Erythroblast (primary cell): ENCODE results near the gene CD38.
"Not testable (repeated sequence)": the region's sequence is repeated elsewhere in the genome, so short reads cannot be mapped to it uniquely, and the experiment has no call there.

Experiments used
- DNase-seq, 2 experiments: peaks; one replicate each; lab custom pipeline; 2025; lab: John Stamatoyannopoulos, UW
- GATA1 ChIP-seq: IDR thresholded peaks from 2 replicates; pipeline ENCODE4 v1.6.1; 2011; ENCODE audit warnings: low read depth, mild to moderate bottlenecking, control low read depth, low read length, moderate library complexity
- POLR2A ChIP-seq: IDR thresholded peaks from 2 replicates; pipeline ENCODE4 v1.6.1; 2011; ENCODE audit warnings: mild to moderate bottlenecking, low read length

The CD38 gene

DNA sequence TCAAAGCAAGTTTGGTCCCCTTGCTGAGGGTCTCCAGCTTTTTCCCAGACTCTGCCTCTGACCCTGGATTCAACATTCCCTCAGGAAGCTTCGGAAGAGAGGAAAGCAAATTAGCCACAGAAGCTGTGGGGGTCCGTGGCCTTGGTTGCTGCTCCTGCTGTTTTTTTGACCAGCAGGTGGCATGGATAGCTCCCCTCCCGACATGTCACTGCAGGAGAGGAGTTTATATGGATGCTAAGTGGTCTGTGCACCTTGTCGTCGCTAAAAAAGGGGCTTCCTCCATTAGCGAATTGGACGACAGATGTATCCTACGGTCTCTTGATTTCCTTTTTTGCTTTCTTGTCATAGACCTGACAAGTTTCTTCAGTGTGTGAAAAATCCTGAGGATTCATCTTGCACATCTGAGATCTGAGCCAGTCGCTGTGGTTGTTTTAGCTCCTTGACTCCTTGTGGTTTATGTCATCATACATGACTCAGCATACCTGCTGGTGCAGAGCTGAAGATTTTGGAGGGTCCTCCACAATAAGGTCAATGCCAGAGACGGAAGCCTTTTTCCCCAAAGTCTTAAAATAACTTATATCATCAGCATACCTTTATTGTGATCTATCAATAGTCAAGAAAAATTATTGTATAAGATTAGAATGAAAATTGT, 70.2 kb downstream of the CD38 start:
- TF ChIP-seq GATA1 (no peak), POLR2A (no peak)

DNA sequence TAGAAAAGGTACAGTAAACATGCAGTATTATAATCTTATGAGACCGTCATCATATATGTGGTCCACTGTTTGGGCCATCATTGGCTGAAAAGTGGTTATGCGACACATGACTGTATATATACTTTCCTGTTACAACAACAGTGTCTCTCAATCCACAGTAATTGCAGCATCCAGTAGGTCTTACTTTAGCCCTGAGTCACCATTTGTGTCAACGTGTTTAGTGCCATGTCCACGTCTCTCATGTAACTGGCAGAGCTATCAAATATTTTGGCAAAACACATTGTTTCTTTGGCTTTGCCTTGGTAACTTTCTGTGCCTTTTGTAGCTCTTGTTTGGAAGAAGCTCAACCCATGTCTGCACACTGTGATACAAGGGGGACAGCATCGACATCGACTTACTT, 73.8 kb downstream of the CD38 start:
- DNase-seq: no peak
- TF ChIP-seq POLR2A: no peak
- TF ChIP-seq GATA1: no peak

More for the DNA sequence above, 70.2 kb downstream of the CD38 start:
- no peak for DNase-seq

DNA sequence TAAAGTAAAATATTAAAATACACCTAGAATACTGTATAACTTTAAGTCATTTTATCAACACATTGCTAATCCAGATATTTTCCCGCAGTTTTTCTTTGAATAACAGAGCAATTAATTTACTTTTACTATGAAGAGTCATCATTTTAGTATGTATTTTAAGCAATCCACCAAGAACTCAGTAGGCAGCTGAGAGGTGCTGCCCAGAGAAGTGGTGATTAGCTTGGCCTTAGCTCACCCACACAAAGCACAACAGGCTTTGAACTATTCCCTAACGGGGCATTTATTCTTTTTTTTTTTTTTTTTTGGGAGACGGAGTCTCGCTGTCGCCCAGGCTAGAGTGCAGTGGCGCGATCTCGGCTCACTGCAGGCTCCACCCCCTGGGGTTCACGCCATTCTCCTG, 74.4 kb downstream of the CD38 start:
- DNase-seq: no peak
- TF ChIP-seq POLR2A (no peak), GATA1 (no peak)

GRCh38 chr4:15853345-15853744, 75.2 kb downstream of the CD38 start:
- DNase-seq: no peak
- TF ChIP-seq GATA1 (no peak), POLR2A (no peak)

DNA sequence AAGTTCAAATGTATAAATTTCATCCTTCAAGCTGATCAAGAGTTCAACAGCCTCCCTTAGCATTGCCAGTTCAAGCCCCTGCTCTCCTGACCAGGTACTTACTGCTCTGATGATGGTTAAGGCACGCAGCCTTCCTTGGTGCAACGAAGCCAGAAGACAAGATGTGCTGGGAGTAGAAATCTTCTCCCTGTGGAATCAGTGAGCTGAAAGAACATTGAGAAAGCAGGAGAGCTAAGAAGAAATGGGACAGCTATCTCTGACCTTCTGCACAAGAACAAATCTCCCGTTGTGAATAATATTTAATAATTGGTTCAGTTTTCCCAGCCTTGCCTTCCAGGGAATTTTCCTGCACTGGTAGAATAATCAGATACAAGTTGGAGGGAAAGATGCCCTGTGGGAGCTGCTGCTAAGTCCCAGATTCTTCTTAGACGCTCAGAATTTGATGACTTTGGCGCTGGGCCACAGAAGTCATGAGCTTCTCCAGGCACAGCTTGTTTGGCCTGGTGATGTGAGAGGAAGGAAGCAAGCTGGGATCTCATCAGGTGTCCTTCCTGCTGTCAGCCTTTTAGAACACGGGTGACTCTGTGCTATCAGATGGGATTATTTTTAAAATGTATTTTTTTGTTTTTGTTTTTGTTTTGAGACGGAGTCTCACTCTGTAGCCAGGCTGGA, 77.8 kb downstream of the CD38 start:
- no peak for DNase-seq
- no peak for TF ChIP-seq GATA1
- no peak for TF ChIP-seq POLR2A

DNA sequence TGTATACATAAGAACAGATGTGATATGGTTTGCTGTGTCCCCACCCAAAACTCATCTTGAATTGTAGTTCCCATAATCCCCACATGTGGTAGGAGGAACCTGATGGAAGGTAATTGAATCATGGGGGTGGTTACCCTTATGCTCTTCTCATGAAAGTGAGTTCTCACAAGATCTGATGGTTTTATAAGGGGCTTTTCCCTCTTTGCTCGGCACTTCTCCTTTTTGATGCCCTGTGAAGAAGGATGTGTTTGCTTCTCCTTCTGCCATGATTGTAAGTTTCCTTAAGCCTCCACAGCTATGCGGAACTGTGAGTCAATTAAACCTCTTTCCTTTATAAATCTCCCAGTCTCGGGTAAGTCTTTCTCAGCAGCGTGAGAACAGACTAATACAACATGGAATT, 83.1 kb downstream of the CD38 start:
- DNase-seq: not testable (repeated sequence)

DNA sequence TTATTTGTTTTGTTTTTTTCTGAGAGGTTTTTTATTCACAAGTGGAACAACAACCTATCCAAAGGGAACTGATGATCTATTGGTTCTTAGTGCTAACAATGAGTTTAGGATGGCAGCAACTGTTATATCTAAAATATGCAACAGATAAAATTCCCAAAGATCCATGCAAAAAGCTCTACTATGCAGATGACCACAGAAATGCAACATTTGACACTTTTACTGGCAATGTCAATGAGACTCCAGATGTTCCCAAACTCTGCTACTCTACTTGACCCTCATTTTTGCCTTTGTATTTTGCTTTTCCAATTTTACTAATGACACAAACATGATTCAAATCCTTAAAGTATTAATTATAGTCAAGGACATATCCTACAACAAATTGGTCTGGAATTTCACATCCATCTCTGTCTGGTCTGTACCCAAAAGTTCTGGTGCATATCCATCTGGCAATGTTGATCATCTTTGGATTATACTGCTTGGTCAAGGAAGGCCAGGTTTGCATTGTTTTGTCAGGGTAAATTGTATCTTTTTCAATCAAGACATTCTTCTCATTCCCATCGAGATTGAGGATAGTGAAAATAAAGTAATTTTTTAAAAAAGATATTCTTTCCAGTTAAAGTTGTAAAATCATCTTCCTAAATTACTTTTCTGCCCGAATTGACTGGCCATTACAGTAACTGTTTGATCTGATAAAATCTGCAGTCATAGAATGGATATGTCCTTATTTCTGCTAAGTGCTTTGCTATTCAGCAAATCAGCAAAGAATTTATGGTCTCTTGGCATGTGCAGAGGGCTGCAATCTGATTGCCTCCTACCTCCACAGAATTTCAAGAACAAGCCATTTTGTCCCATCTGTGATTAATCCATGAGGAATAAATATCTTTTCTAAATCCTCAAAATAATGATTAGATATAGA, 86.8 kb downstream of the CD38 start:
- TF ChIP-seq POLR2A (no peak), GATA1 (no peak)

GRCh38 chr4:15868111-15868510, 90.0 kb downstream of the CD38 start:
- DNase-seq: peak; percentile 3 to 8
- TF ChIP-seq POLR2A: no peak
- TF ChIP-seq GATA1: no peak

More for the DNA sequence above, 86.8 kb downstream of the CD38 start:
- no peak for DNase-seq

DNA sequence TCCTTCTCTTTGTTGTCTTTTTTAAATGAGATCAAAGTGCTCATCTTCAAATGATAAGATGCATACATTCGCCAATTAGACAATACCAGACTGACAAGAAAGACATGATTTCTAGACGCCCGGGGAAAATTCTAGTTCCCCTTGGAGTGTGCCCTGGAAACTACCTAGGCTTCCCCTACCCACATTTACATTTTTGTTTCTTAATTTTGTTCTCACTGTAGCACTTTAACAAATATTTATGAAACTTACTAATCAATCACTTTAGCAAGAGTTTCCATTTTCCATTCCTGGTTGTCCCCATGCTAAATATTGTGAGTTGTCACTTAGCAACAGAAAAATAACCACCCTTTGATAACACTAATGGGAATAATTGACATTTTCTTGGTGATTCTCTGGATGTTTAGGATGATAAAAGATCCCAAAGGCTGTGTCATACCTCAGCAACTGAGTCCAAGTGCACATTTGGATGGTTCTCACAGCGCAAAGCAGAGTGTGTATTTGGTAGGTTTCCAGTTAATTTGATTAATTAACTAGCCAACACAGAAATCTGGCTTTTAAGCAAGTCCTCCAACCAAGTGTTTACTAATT, 90.8 kb downstream of the CD38 start:
- no peak for DNase-seq
- TF ChIP-seq POLR2A (no peak), GATA1 (no peak)

DNA sequence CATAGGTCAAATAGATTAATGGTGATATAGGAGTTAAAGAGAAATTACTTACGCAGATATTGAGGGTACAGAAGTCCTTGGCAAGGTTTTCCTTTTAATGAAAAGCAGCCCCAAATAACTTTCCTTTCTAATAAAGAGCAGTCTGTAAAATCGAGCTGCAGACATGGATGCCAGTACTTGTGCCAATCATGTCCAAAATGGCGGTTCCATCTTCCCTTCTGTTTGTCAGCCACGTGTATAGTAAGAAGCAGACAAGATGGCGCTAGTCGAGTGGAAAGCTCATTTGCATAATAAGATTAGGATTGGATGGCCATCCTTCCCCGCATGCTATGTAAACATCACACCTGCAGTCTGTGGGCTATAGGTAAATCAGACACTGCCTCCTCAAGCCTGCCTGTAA, 92.0 kb downstream of the CD38 start:
- TF ChIP-seq POLR2A: no peak
- no peak for TF ChIP-seq GATA1

GRCh38 chr4:15870921-15871664, 93.0 kb downstream of the CD38 start:
- DNase-seq: no peak
- TF ChIP-seq GATA1: no peak
- TF ChIP-seq POLR2A: no peak

More for the DNA sequence above, 92.0 kb downstream of the CD38 start:
- DNase-seq: no peak

GRCh38 chr4:15873117-15873516, 95.0 kb downstream of the CD38 start:
- TF ChIP-seq POLR2A: no peak
- no peak for TF ChIP-seq GATA1
- no peak for DNase-seq

- TF ChIP-seq POLR2A (no peak), GATA1 (no peak)
- no peak for DNase-seq
Observed at GRCh38 chr4:15874671-15875070, 96.5 kb downstream of the CD38 start.
